ENCODE results near the gene RBX1.

RBX1 gene

GRCh38 chr22:41015003-41015402 is 63.8 kb downstream of the RBX1 start:
- H3K27me3 ChIP-seq (ENCODE audit: insufficient read depth, low read length, poor library complexity, severe bottlenecking) = no peaks in the 10 kb centered on the region
- TF ChIP-seq, protein P1, sequence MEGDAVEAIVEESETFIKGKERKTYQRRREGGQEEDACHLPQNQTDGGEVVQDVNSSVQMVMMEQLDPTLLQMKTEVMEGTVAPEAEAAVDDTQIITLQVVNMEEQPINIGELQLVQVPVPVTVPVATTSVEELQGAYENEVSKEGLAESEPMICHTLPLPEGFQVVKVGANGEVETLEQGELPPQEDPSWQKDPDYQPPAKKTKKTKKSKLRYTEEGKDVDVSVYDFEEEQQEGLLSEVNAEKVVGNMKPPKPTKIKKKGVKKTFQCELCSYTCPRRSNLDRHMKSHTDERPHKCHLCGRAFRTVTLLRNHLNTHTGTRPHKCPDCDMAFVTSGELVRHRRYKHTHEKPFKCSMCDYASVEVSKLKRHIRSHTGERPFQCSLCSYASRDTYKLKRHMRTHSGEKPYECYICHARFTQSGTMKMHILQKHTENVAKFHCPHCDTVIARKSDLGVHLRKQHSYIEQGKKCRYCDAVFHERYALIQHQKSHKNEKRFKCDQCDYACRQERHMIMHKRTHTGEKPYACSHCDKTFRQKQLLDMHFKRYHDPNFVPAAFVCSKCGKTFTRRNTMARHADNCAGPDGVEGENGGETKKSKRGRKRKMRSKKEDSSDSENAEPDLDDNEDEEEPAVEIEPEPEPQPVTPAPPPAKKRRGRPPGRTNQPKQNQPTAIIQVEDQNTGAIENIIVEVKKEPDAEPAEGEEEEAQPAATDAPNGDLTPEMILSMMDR (conservative IDR thresholded peaks at IDR 0.05; ENCODE audit: low read length) = no peak
- H3K9me2 ChIP-seq (replicated peaks; ENCODE audit: low read depth, low read length) = no peaks in the 10 kb centered on the region
- no peaks in the 10 kb centered on the region for H3K9me3 ChIP-seq (ENCODE audit: insufficient read depth, low read depth, low read length)
- no peaks in the 10 kb centered on the region for H3K79me2 ChIP-seq (ENCODE audit: insufficient read depth, low read length)
- H3F3A ChIP-seq (ENCODE audit: low read depth) = no peaks in the 10 kb centered on the region
- no peak overlapping the region for H3K4me3 ChIP-seq (ENCODE audit: low read length, poor library complexity, severe bottlenecking)
- no peak overlapping the region for H3K9ac ChIP-seq (ENCODE audit: low read depth, low read length, poor library complexity, severe bottlenecking)
- H3K4me2 ChIP-seq (ENCODE audit: low read depth, low read length, poor library complexity, severe bottlenecking) = no peak overlapping the region
- H2AFZ ChIP-seq (ENCODE audit: low read length) = no peak overlapping the region
- no peaks in the 10 kb centered on the region for H4K20me1 ChIP-seq (ENCODE audit: insufficient read depth, low read length, poor library complexity, severe bottlenecking)
- no peaks in the 10 kb centered on the region for H3K4me1 ChIP-seq (ENCODE audit: insufficient read depth, low read length, poor library complexity, severe bottlenecking)
- H3K36me3 ChIP-seq (ENCODE audit: insufficient read depth, low read length) = no peaks in the 10 kb centered on the region

DNA sequence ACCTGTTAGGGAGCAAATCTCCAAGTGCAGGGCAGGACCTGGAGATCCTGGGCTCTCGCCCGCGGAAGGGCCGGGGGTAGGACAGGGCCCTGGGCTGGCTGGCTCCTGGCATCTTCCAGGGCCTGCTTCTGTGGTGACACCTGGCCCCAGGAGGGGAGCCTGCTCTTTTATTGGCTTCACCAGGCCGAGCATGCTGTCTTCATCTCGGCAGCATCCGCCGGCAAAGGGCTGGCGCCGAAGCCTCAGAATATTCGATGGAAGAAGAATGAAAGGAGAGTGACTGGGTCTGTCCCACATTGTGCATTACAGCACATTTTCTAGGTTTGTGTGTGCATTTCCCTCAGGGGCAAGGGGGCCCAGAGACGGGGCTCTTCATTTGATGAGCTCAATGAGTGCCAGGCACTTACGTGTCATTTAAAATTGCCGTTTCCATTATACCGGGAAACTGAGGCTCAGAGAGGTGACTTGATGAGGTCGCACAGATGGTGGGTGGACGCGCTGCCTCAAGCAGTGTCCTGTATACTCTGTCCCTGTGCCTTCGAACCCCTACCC is 70.0 kb downstream of the RBX1 start:
- H3K4me1 ChIP-seq (ENCODE audit: insufficient read depth, low read length, poor library complexity, severe bottlenecking) = peaks cover 14% of the 10 kb centered on the region
- peak overlapping the region; percentile 78 for H3K4me3 ChIP-seq (ENCODE audit: low read length, poor library complexity, severe bottlenecking)
- no peaks in the 10 kb centered on the region for H3K9me2 ChIP-seq (replicated peaks; ENCODE audit: low read depth, low read length)
- peak overlapping the region; percentile 88 for H2AFZ ChIP-seq (ENCODE audit: low read length)
- peak overlapping the region; percentile 81 for H3K9ac ChIP-seq (ENCODE audit: low read depth, low read length, poor library complexity, severe bottlenecking)
- H4K20me1 ChIP-seq (ENCODE audit: insufficient read depth, low read length, poor library complexity, severe bottlenecking) = no peaks in the 10 kb centered on the region
- no peaks in the 10 kb centered on the region for H3K36me3 ChIP-seq (ENCODE audit: insufficient read depth, low read length)
- H3F3A ChIP-seq (ENCODE audit: low read depth) = peaks cover 4% of the 10 kb centered on the region; the same call in 1 of the 2 replicates
- H3K4me2 ChIP-seq (ENCODE audit: low read depth, low read length, poor library complexity, severe bottlenecking) = peak overlapping the region; percentile 83
- H3K79me2 ChIP-seq (ENCODE audit: insufficient read depth, low read length) = no peaks in the 10 kb centered on the region
- TF ChIP-seq EZH2phosphoT487 (IDR thresholded peaks at IDR 0.05; ENCODE audit: borderline replicate concordance) = no peak
- TF ChIP-seq, protein P1 (conservative IDR thresholded peaks at IDR 0.05; ENCODE audit: low read length) = no peak
- no peaks in the 10 kb centered on the region for H3K9me3 ChIP-seq (ENCODE audit: insufficient read depth, low read depth, low read length)
- H3K27me3 ChIP-seq (ENCODE audit: insufficient read depth, low read length, poor library complexity, severe bottlenecking) = no peaks in the 10 kb centered on the region

DNA sequence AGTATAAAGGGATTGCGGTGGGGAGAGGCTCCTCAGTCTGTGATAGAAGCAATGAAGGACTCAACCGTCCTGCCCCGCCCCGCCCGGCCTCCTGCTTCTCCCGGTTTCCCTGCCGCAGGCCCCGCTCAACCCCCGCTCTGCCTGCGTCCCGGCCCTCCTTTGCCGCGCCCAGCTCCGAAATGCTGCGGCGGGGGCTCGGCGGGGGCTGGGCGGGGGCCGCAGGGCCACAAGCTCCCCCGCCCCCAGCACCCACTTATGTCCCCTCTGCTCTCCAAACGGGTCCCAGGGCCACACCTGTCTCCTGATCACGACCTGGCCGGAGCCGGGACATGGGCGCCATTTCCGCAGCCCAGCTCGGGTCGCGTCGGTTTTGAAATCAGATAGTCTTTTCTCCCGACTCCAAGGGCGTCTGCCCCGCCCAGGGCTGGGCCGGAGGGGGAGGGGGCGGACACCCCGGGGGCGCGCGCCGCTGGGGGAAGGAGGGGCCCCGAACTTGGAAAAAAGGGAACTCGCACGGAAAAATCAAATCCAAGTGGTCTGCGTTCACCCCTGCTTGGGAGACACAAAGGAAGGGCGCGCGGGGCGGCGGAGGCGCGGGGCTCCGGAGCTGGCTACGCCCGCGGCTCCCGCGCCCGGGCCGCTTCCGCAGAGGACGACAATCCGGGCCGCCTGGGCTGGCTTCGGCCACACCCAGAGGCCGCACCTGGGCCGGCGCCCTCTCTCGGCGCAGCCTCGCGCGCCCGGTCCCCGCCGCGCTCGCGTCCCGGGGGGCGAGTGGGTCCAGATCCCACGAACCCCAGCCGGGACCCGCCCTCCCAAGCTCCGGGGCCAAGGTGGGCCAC is 70.7 kb downstream of the RBX1 start:
- Histone ChIP-seq H3K4me1 (ENCODE audit: insufficient read depth, low read length, poor library complexity, severe bottlenecking) (peaks cover 14% of the 10 kb centered on the region), H2AFZ (ENCODE audit: low read length) (peak overlapping the region; percentile 88)

More for the DNA sequence above, 70.7 kb downstream of the RBX1 start:
- no peaks in the 10 kb centered on the region for H3K36me3 ChIP-seq (ENCODE audit: insufficient read depth, low read length)
- no peaks in the 10 kb centered on the region for H3K9me3 ChIP-seq (ENCODE audit: insufficient read depth, low read depth, low read length)
- TF ChIP-seq, protein P1 (conservative IDR thresholded peaks at IDR 0.05; ENCODE audit: low read length) = no peak
- TF ChIP-seq EZH2phosphoT487 (IDR thresholded peaks at IDR 0.05; ENCODE audit: borderline replicate concordance) = no peak
- H4K20me1 ChIP-seq (ENCODE audit: insufficient read depth, low read length, poor library complexity, severe bottlenecking) = no peaks in the 10 kb centered on the region
- no peaks in the 10 kb centered on the region for H3K9me2 ChIP-seq (replicated peaks; ENCODE audit: low read depth, low read length)
- H3F3A ChIP-seq (ENCODE audit: low read depth) = peaks cover 4% of the 10 kb centered on the region; the same call in 1 of the 2 replicates
- peak overlapping the region; percentile 78 for H3K4me3 ChIP-seq (ENCODE audit: low read length, poor library complexity, severe bottlenecking)
- no peaks in the 10 kb centered on the region for H3K27me3 ChIP-seq (ENCODE audit: insufficient read depth, low read length, poor library complexity, severe bottlenecking)
- H3K79me2 ChIP-seq (ENCODE audit: insufficient read depth, low read length) = no peaks in the 10 kb centered on the region
- H3K9ac ChIP-seq (ENCODE audit: low read depth, low read length, poor library complexity, severe bottlenecking) = peak overlapping the region; percentile 81
- peak overlapping the region; percentile 83 for H3K4me2 ChIP-seq (ENCODE audit: low read depth, low read length, poor library complexity, severe bottlenecking)
